ENCODE measurements around the gene SRPX2.

SRPX2 gene

GRCh38 chrX:100643956-100644860 is at the start of gene SRPX2:
Gene SRPX2 (plus strand): TSS chrX:100644199. CDS start chrX:100646323, 2,124 bp downstream.
- no peak for DNase-seq

GRCh38 chrX:100596601-100597000 is 47.4 kb upstream of the SRPX2 start:
- DNase-seq: no peak

- DNase-seq: no peak
Measured at GRCh38 chrX:100599456-100599855, 44.5 kb upstream of the SRPX2 start.

DNA sequence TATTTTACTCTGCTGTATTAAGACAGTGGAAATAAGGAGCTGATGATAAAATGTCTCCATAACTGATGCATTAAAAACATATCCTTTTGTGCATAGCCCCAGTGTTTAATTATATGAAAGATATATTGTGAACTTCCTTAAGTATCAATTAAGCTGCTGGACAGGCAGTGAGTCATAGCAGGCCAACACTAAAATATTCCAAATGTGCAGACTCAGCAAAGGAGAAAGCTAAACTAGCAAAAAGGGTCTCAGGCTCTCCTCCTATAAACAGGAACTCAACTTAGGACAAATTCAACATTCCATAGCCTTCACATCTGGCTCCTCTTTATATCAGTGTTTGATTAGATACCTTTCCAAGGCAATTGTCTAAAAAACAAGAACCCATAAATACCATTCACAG is 43.7 kb upstream of the SRPX2 start:
- DNase-seq: no peak

DNA sequence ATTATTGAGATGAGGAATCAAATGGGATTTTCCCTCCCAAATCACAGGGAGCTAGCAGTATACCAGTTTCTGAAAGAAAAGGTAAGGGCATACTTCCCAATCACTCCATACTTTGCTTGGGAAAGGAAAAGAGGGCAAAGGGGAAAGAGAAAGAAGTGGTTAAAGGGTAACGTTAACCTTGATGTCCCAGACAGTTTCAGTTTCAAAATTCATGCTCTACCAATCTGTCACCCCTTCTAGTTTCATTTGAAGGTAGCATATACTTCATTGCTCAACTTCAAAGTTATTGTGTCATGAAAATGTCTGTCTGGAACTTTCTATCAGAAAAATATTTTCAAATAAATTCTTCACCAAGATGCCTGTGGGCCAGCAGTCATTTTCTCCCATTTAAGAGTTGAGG is 43.2 kb upstream of the SRPX2 start:
- no peak for DNase-seq

DNA sequence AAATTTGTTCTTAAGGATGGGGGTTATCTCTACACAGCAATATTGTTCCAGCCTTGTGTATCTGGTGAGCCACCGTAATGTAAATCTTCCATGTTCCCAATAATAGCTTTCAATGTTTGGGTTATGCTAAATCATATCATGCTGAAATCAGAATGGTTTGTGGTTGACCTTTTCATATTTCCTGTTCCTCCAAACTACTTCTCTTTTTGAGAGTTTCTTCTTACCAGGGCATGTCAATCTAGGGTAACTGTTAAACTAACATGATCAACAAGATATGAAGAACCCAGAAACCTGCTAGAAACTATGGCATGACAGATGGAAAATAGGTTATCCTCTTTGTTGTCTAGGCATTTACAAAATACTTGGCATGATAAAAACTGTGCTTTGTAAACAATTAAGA is 37.2 kb upstream of the SRPX2 start:
- DNase-seq: no peak

GRCh38 chrX:100609591-100609990 is 34.4 kb upstream of the SRPX2 start:
- no peak for DNase-seq

- no peak for DNase-seq
Measured at GRCh38 chrX:100611951-100612350, 32.0 kb upstream of the SRPX2 start.

GRCh38 chrX:100615005-100615404 is 29.0 kb upstream of the SRPX2 start:
- DNase-seq: peak; percentile 1

DNA sequence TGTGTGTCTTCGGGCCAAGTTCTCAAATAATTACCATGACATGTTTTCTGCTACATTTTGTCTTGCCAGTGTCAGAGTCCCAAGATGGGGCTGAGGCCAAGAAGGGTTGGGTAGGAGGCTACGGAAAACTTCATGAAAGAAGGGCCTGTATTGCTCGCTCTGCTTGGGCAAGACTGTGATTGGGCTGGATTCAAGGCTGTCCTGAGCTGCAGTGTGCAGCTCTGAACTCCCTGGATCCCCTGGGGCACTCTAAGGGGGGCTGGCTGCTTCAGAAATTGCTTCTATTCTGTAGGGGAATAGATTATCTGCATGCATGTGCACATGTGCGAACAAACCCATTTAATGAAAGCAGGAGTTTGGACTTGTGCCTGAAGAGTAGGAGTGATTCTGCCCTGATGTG is 21.0 kb upstream of the SRPX2 start:
- no peak for DNase-seq

GRCh38 chrX:100625985-100626491 is 18.0 kb upstream of the SRPX2 start:
- no peak for DNase-seq

DNA sequence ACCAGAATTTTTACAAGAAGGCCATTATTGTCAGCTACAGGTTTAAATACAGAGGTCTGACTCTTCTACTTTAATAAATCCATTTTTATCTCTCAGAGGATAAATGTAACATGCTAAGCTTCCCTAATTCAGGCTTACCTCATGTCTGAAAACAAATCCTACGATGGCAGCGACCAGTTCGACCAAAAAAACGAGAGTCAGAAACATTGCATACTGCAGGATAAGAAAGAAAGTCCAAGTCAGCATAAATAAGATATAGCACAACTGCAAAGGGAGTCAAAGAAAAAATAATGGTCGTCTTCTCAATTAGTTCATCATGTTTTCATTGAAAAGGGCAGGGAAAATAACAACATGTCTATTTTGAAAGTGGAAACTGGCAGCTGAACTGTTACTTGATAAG is 9.0 kb upstream of the SRPX2 start:
- DNase-seq: no peak

GRCh38 chrX:100635989-100636320 is 8.0 kb upstream of the SRPX2 start:
- DNase-seq: no peak

DNA sequence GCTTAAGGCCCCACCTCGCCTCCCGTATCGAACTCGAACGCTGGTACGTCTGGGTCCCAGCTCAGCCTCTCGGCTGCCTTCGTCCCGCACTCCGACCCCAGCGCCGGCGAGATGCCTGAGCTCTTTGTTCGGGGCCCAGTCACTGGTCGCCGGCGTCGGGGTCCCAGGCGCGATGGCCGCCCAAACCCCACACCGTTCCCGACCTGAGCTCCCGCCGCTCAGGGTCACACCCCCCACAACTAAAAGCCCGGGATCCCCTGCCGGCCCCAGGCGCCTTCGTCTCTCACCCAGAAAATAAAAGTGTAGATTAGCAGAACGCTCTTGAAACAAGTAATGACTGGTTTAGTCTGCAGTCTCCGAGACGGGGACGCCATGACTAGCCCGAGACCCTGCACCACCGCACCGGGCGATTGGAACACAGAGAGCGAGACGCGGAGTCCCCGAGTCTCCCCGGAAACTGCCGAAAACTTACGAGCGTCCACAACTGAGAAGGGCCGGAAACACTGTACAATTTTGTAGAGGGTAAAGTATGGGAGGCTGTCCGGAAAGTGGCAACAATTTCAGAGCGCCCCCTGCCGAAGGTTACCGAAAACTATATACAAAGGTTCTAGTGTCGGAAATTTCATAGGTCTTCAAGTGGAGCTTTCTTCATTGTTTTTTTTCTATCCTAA is 7.5 kb upstream of the SRPX2 start, which contains the start of gene TSPAN6:
Gene TSPAN6 (minus strand): TSS at position 486 of the 671 bp plus-strand sequence. CDS start 112 bp downstream, at position 374.
- DNase-seq: peak; percentile 76

DNA sequence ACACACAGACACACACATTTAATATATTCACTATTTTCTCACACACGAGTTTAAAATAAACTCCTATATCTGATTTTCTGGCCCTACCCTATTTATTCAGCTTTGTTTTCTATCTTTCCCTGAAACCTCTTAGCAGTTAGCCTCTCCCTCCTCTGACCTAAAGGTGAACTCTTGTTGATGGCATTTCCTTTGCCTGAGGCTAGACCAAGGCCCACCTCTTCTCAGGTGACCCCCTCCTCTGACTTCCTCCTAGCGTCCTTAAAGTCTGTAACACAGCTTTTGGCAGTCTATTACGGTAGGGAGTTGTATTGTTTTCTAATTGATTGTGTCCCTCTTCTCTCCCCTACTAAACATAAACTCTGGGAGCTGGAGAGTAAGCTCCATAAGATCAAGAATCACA is 1.7 kb upstream of the SRPX2 start:
- no peak for DNase-seq

- no peak for DNase-seq
Measured at GRCh38 chrX:100643212-100643611, 787 bp upstream of the SRPX2 start.

DNA sequence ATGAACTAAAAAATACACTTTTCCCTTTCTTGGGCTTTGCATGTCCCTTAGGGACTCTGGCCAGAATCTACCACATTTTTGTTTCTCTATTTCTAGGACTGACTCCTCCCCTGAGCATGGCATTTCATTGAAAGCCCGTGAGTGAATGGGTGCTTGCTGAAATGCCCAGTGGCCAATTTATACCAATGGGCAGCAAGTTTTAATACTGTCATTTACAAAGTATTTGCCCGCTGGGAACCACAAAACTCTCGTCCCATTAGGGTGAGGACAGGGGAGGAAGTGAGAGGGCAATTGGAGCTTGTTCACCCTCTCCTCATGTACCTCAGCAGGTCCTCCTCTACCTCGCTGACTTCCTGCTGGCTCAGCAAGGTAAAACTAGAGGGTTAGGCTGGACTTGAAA is 1.1 kb downstream of the SRPX2 start:
- DNase-seq: no peak

GRCh38 chrX:100647095-100647494 is 3.1 kb downstream of the SRPX2 start:
- no peak for DNase-seq

DNA sequence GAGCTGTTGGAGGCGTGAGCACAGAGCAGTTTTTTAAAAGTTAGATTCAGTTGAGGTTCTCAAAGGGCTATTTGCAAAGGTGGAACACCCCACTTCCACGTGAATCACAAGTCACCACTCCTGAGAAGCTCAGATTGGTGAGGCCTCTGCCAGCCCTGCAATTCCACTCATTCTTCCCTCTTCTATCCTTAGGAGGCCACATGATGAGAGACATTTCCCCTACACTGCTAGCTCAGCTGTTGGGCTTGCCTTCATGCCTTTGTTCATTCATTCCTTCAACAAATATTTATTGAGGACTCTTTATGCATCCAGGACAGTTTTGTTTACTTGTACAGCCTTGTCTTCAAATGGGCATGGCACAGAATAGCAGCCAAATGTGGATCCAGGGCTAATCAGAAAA is 3.7 kb downstream of the SRPX2 start:
- DNase-seq: no peak

DNA sequence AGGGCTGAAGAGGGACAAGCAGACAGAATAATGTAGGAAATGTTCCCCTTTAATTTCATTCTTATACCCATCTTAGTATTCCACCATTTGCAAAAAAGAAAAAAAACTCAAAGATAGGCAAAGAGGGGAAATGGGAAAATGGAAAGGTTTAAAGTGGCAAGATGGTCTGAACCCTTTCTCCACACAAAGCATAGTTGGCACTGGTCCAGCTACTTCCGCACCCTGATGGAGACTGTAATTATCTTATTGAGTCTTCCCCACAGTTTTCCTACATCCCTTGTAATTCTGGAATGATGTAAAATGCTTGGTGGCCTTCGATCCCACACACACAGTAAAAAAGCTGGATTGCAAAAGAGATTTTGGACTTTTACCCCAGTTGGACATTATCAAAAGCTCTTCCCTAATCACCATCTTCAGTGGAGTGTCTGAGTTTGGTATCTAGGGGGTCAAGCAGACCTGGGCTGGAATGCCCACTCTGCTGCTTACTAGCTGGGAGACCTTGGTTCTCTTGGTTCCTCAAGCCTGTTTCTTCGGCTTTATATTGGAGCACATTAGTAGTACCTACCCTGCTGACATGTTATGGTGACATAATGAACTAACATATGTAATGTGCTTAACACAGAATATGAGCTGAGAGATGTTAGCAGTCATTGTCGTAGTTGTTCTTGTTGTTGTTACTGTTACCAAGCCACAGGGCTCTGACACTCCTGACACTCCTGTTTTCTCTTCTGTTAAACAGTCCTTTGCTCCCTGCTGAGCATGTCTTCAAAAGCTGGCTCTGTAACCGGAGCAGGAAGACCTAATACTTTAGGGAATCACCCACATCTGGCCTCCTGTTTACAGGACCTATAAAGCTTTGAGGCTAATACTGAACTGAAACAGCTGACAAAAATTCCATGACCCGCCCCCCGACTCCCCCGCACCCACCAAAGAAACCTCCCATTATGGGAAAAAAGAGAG is 4.7 kb downstream of the SRPX2 start:
- no peak for DNase-seq

- DNase-seq: no peak
Measured at GRCh38 chrX:100649550-100650356, 5.8 kb downstream of the SRPX2 start.

GRCh38 chrX:100650841-100651240 is 6.8 kb downstream of the SRPX2 start:
- no peak for DNase-seq

Measured in stimulated activated CD4-positive, alpha-beta T cell treated with anti-CD3 and anti-CD28 coated beads, Interleukin-1b, Interleukin-23, amount 100 ng/mL, for 48 hours (primary cell).